Osteoblast (primary cell): ENCODE results near the gene NES. TPM values are rescaled to one million over a fixed set of nuclear protein-coding genes. Genes with fewer than 3 reads are reported as not detected.
A peak's percentile ranks its signal among the peaks of the same experiment; 100 is the strongest.

ENCODE experiments used
- DNase-seq: peaks from one replicate; pipeline ENCODE4 v3.0.0; 2011; ENCODE audit warnings: low spot score, mixed read lengths; ENCODE audit not compliant: insufficient read length; ENCODE audit errors: missing footprints
- H2AFZ ChIP-seq: 2 replicates; pipeline ENCODE4 v1.6.0; 2011; ENCODE audit warnings: mild to moderate bottlenecking, low read length
- H3K27ac ChIP-seq: 2 replicates; pipeline ENCODE4 v1.5.1; 2011; ENCODE audit warnings: mild to moderate bottlenecking, low read depth, low read length, moderate library complexity
- H3K27me3 ChIP-seq: 2 replicates; pipeline ENCODE4 v1.6.0; 2012; ENCODE audit warnings: mild to moderate bottlenecking, control low read depth, inconsistent platforms, low read length, moderate library complexity; ENCODE audit not compliant: insufficient read depth
- H3K36me3 ChIP-seq: 2 replicates; pipeline ENCODE4 v1.5.1; 2011; ENCODE audit warnings: mild to moderate bottlenecking, low read length, control low read depth, moderate library complexity; ENCODE audit not compliant: insufficient read depth
- H3K4me1 ChIP-seq: 2 replicates; pipeline ENCODE4 v1.5.1; 2011; ENCODE audit warnings: mild to moderate bottlenecking, low read length, control low read depth, moderate library complexity; ENCODE audit not compliant: insufficient read depth
- H3K4me2 ChIP-seq: 2 replicates; pipeline ENCODE4 v1.6.0; 2011; ENCODE audit warnings: mild to moderate bottlenecking, low read length; ENCODE audit not compliant: insufficient read depth
- H3K4me3 ChIP-seq: fragments of 200-600 bp; sonication (generic); 3 replicates; pipeline ENCODE4 v1.5.1; 2012; ENCODE audit warnings: mild to moderate bottlenecking, low read length, inconsistent platforms; ENCODE audit not compliant: insufficient read depth
- H3K79me2 ChIP-seq: 2 replicates; pipeline ENCODE4 v1.6.0; 2012; ENCODE audit warnings: mild to moderate bottlenecking, low read length, control low read depth, inconsistent platforms; ENCODE audit not compliant: insufficient read depth
- H3K9me3 ChIP-seq: 2 replicates; pipeline ENCODE4 v1.5.1; 2011; ENCODE audit warnings: low read depth, low read length, control low read depth
- H4K20me1 ChIP-seq: 2 replicates; pipeline ENCODE4 v1.6.0; 2012; ENCODE audit warnings: mild to moderate bottlenecking, low read length, control low read depth; ENCODE audit not compliant: insufficient read depth
- CTCF ChIP-seq: IDR thresholded peaks from 2 replicates; pipeline ENCODE4 v1.5.1; 2011; ENCODE audit warnings: mild to moderate bottlenecking, low read depth, low read length, moderate library complexity; ENCODE audit errors: extremely low read depth
- total RNA-seq: library from RNA; depleted of rRNA; stranded (reverse); fragments of >200 nt; gene quantifications from 2 replicates; pipeline ENCODE4 v1.2.3, GENCODE V29; 2012

The NES gene
- total RNA-seq, 1 donor = 0.36 TPM

GRCh38 chr1:156666862-156667609, 10.2 kb downstream of the NES start:
- no peaks in the 10 kb centered on the region for H3K79me2 ChIP-seq
- H3K27ac ChIP-seq = no peak overlapping the region
- TF ChIP-seq CTCF = no peak
- no peaks in the 10 kb centered on the region for H4K20me1 ChIP-seq
- H3K27me3 ChIP-seq = no peaks in the 10 kb centered on the region
- DNase-seq = peak; percentile 69
- H2AFZ ChIP-seq = no peak overlapping the region
- H3K36me3 ChIP-seq = no peaks in the 10 kb centered on the region
- no peaks in the 10 kb centered on the region for H3K9me3 ChIP-seq
- no peak overlapping the region for H3K4me3 ChIP-seq
- H3K4me1 ChIP-seq = peaks cover 28% of the 10 kb centered on the region
- H3K4me2 ChIP-seq = no peak overlapping the region

GRCh38 chr1:156665539-156665938, 11.7 kb downstream of the NES start:
- Histone ChIP-seq H3K4me3 (no peak overlapping the region), H2AFZ (no peak overlapping the region), H3K4me1 (peaks cover 43% of the 10 kb centered on the region), H4K20me1 (no peaks in the 10 kb centered on the region), H3K27ac (no peak overlapping the region), H3K79me2 (no peaks in the 10 kb centered on the region), H3K4me2 (no peak overlapping the region), H3K36me3 (no peaks in the 10 kb centered on the region), H3K27me3 (no peaks in the 10 kb centered on the region), H3K9me3 (no peaks in the 10 kb centered on the region)
- no peak for DNase-seq
- TF ChIP-seq CTCF = no peak

- H3K4me1 ChIP-seq = peaks cover 46% of the 10 kb centered on the region
Observed at GRCh38 chr1:156664767-156665411, 12.3 kb downstream of the NES start.

More at GRCh38 chr1:156664767-156665411, 12.3 kb downstream of the NES start:
- peak overlapping the region; percentile 36 for H2AFZ ChIP-seq
- H3K36me3 ChIP-seq = no peaks in the 10 kb centered on the region
- peak overlapping the region; percentile 20 for H3K4me2 ChIP-seq
- TF ChIP-seq CTCF = no peak
- H4K20me1 ChIP-seq = no peaks in the 10 kb centered on the region
- no peaks in the 10 kb centered on the region for H3K79me2 ChIP-seq
- H3K27me3 ChIP-seq = no peaks in the 10 kb centered on the region
- no peak overlapping the region for H3K27ac ChIP-seq
- H3K9me3 ChIP-seq = no peaks in the 10 kb centered on the region
- peak; percentile 84 for DNase-seq
- no peak overlapping the region for H3K4me3 ChIP-seq
